Measurements from ENCODE around the gene PTPRG. TPM values are rescaled to one million over a fixed set of nuclear protein-coding genes. Genes with fewer than 3 reads are reported as not detected.

PTPRG gene
- total RNA-seq, 1 experiment from 2014 or later: not detected

DNA sequence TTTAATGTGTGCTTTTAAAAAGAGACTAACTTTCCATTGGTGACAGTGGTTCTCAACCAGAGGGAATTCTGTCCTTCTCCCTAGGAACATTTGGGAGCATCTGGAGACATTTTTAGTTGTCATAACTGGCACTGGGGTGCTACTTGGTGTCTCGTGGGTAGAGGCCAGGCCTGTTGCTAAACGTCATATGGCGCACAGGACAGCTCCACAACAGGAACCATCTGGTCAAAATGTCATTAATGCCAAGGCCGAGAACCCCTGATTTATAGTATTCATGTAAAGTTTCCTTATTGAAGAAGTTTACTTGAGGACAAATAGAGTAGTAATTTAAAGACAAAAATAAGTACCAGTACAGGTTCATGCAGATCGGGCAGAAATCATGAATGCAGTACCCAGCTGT is 647.7 kb downstream of the PTPRG start:
- no peak for DNase-seq (ENCODE audit: low spot score)

DNA sequence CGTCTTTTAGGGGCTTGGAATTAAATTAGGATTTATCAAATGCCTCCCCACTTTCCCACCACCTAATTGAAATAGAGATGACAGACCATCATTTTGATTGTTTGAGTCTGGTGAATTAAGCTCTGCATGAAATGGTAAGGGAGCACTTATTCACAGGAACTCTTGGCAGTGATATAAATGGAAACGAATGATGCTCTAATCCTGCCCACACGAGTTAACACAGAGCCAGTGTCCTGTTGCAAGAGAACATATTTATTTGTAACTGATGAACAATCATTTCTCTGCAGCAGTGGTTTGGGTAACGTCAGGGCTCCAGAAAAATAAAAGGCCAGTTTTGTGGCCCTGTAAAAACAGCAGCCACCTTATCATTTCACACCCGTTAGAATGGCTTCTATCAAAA is 648.6 kb downstream of the PTPRG start:
- no peak for DNase-seq (ENCODE audit: low spot score)

DNA sequence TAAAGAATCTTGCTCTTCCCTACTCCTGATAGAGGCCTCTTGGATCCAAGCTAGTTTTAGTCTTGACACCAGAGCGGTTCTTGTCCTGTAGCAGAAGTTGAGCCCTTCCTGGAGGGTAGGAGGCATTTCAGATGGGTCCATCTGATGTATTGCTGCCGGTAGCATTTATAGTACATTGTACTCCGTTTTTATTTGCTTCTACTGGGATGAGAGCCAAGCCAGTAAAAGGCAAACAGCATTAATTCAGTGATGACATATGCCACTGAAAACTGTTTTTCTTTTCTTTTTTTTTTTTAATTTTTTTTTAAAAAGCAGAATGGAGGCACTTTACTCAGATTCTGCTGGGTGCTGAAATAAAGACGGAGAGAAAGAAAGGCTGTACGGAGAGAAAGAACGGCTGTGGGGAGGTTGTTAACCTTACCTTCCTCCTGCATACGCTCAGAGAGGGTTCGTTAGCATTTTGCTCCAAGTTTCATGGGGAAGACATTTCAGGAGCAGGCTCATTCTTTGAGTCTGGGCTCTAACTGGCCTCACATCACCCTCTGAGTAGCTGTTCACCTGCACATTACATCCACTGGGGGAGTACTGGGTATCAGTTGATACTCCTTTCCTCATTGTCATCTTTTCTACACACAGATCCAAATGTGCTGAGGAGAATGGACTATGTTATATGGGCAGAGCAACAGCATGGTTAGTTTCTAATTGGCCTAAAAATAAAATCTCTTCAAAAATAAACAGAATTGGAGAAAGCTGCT is 650.5 kb downstream of the PTPRG start:
- DNase-seq (ENCODE audit: low spot score): no peak

DNA sequence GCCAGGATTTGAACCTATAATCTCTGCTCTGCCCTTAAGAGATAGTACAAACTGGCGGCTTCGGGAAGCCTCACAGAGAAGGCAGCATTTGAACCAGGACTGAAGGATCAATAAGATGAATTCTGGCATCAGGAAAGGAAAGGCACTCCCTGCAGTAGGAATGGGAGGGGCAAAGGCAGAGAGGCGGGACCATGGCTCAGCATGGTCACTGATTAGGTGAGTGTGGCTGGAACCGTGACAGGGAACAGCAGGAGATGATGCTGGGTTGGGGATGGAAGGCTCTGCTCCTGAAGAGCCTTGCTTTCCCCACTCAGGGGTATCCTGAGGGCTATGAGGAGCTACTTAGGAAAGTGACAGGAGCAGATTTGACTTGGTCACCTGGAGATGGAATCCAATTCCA is 653.5 kb downstream of the PTPRG start:
- DNase-seq (ENCODE audit: low spot score): no peak

DNA sequence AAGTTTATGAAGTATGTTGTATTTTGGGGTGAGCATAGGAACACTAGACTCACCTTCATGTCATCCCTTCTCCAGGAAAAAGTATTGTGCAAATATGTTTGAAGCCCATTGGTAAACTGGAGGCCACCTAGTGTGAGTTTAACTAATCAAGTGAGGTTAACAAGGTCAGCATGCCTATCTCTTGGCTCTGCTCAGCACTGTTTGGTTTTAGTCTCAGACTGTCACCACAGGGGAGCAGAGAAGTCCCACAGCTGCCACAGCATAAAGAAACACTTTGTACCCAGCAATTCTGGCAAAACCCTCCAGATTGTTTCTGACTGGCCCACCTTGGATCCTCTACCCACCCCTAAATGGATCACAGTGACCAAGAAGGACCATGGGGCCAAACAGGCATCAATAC is 659.2 kb downstream of the PTPRG start:
- no peak for DNase-seq (ENCODE audit: low spot score)

DNA sequence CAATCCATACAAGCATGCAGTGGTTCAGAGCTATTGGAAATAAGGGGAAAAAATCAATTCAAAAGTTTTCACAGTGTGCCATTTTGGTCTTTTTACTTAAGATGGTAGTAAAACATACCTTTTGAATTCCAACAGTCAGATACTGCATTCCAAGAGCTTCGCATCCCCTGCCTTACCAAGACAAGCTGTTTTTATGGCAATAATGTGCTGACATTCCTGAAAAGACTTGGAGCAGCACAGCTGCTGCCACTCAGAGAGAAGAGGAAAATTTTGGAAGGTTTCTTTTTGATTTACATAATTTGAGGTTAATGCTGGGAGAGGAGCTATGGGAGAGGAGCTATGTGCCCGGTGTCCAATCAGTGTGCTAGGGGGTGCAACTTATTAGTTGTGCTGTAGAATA is 663.7 kb downstream of the PTPRG start:
- no peak for DNase-seq (ENCODE audit: low spot score)

DNA sequence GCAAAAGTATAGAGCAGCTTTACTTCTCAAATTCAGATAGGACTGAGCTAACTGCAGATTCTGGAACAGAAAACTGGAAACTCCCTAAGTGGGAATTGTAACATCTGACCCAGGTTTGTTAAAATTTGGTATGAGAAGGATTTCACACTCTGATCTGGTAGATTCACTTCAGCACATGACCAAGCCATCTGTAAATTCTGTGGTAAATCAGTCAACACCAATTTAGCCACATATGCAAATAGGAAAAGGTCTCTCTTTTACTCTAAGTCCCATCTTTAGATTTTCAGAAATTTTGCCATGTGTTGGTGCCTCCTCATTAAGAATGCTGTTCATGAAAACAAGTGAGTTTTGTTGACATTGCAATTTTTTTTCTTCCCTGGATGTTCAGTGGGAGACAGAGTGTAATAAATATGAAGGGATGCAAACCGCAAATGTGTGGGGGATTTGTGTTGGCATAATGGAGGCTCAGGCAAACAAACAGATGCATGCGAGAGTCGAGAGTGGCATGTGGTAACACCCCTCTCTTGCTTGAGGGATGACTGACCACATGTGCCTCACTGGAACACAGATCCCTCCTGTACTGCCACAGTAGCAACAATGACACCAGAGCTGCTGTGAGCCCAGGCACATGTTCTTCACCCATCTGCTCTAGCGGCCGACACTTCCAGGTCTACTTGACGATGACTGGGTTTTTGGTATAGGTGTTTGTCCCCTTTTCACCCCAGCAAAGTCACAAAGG is 665.4 kb downstream of the PTPRG start:
- DNase-seq (ENCODE audit: low spot score): no peak

DNA sequence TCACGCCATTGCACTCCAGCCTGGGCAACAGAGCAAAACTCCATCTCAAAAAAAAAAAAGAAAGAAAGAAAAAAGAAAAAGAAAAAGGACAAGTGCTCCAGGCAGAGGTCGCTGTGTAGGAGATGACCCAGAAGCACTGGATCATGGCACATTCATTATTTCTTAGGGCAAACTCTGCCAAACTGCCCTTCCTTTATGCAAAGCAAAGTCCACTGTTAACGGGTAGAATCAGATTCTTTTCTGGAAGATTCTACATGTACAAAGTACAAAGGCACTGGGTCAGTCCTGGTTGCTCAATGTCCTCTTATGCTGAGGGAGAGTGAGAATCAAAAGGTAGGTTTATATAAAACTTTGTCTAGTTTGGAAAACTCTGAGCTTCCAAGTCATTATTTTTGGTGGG is 667.1 kb downstream of the PTPRG start:
- no peak for DNase-seq (ENCODE audit: low spot score)

DNA sequence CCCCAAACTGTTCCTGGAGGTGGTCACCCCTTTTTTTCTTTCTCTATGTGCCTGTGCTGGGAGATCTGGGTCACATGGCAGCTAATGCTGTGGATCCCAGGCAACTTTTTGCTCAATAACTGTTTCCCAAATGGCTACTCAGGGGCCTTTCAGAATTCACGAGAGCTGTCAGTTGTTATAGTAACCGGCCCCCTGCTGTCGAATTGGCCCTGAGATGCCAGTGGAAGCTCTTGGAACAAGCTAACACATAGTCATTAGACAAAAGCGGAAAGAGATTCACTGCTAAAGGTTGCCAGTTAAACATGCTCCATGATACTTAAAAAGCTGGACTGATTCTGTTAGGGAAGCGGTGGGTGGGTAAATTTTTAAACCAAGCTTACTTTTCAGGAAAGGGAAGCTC is 667.8 kb downstream of the PTPRG start:
- no peak for DNase-seq (ENCODE audit: low spot score)

DNA sequence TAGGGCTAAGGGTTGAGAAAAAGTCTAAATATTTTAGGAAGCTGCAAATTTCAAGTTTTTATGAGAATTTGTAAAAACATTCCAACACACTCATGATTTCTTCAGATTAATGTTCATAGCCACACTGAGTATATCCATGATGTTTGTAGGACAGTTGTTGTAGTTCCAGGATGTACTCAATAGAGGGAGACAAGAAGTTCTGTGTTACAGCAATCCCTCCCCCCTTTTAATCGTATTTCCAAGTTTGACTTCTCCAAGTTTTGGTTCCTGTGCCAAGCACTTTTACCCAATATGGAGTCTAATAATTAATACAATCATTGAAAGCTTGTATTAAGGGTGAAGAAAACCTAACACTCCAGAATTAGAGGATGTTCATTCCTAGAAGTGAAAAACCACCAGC is 668.5 kb downstream of the PTPRG start:
- no peak for DNase-seq (ENCODE audit: low spot score)

DNA sequence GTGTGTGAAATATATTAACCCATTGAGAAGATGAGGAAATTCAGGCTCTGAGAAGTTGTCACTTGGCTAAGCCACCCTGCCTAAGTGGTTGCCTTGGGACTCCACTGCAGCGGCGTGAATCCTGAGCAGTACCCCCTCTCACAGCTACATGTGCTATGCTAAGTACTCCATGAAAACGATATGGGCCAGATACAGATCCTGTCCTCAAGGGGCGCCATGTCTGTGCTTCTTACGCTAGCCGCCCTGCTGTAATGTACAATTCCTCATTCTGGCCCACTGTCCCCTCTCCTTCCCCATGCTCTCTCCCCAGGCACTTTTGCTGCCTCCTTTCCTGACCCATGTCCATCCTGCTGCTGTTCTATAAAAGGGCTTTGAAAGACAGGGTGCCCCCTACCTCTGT is 671.7 kb downstream of the PTPRG start:
- DNase-seq (ENCODE audit: low spot score): no peak

DNA sequence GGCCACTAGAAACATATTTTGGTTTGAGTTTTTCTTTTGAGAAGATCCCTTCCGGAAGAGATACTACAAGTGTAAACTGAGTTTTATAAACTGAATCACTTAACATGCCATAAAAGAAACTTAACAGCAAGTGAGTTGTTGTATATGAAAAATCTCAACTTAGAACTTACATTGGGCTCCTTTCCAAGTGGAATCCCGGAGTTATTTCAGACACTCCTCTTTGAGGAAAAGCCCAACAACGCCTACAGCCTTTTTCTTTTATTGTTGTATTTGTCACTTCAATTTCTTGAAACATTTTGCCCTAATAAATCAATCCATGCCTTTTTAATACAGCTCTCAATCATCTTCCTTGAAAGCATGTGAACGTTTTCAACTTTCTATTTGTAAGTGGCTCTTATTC is 674.6 kb downstream of the PTPRG start:
- no peak for DNase-seq (ENCODE audit: low spot score)

DNA sequence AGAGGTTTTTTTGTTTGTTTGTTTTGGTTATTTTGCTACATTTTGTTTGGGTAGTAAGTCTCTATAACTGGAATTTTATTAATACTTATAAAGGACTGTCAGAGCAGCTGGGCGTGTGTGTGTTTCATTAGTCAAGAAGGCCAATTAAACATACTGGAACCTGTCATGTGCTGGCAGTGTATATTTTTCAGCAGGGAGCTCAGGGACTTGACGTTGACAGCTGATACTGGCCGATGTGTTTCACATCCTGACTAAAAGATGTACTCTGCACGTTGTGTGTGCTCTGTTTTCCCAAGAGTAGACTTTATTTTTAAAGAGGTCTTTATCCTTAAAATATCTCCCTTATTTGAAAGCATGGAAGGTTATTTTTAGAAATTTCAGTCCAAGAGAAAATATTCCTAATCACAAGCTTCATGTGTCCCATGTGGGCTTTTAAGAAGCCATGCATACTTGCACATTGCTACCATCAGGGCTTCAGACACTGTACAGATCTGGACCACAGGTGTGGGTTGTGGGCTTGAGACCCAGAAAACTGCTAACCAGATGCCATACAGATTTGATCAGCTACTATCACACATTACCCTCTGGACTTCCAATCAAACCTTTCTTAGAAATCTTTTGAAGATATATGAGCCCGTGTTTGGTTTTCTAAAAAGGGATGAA is 676.0 kb downstream of the PTPRG start:
- no peak for DNase-seq (ENCODE audit: low spot score)

DNA sequence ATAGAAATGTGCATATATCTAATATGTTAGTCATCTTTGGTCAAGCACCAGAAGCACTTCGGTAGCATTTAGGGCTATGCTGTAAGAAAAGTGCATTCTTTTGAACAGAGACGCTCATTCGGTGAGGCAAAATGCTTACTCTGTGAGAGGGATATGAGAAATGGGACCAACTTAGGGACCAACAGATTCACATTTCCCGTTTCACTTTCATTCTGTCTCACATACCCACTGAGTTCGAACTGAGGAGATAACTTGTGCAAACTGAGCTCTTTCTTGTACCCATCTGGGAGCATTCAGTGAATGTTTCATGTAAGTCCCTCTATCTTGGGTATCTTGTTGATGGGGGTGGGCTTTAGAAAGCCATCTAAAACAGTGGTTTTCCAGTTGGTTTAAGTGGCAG is 676.6 kb downstream of the PTPRG start:
- no peak for DNase-seq (ENCODE audit: low spot score)

DNA sequence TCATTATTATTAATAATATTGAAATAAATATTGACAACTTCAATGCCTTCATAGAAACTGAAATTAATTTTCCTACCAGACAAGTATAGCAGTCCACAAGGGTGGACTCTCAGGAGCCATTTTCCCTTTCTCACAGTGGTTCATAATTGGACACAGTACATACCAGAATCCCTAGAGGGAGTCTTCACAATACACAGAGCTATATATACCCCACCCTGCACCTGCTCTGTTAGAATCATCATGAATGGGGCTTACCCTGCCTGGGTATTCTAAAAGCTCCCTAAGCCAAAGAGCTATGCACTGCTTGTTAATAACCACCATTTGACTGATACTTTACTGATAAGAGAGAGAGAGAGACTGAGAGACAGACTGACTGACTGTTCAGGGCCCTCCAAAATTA is 677.1 kb downstream of the PTPRG start:
- no peak for DNase-seq (ENCODE audit: low spot score)

DNA sequence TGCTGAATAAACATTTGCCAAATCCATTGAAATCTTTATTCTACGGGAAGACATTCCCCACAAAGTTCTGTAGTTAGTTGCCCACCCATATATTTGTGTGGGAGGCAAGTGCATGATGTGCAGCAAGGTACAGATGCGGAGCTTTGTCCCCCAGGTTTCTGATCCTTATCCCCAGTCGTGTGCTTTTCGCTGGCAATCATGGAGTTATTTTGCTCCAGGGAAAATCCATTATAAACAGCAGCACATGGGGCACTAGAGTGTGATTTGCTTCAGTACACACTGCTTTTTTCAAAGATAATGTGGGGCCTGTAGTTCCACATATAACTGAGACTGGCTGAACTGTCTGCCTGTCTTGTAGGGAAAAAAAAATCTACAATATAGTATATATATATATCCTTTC is 679.9 kb downstream of the PTPRG start:
- no peak for DNase-seq (ENCODE audit: low spot score)

DNA sequence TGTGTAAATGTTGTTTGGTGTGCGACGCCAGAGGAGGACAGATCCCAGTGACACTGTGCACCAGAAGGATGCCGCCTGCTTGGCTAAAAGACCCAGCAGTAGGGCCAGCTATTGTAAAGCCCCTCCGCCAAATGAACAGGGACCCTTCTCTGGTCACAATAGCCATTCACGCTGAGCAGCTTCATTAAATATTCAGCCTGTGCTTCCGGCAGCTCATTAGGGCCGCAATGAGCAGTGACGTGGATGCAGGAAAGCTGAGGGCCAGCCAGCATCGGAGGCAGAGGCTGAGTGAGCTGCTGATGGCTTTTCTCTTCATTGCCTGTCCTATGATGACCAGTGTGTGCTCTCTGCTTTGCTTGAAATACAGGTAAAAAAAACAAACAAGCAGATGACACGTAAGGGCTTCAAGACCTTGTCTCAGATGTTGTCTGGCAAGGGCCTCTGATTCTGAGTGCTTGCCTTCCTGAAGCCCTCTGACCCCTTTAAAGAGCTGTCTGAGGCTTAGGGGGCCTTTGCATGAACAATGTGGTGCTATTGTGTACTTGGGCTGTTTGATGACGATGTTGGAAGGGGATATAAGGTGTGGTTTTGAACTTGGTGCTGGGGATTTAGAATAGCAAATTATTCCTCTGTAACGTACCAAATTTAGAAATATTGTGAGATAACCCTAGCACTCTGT is 681.6 kb downstream of the PTPRG start:
- DNase-seq (ENCODE audit: low spot score): no peak

DNA sequence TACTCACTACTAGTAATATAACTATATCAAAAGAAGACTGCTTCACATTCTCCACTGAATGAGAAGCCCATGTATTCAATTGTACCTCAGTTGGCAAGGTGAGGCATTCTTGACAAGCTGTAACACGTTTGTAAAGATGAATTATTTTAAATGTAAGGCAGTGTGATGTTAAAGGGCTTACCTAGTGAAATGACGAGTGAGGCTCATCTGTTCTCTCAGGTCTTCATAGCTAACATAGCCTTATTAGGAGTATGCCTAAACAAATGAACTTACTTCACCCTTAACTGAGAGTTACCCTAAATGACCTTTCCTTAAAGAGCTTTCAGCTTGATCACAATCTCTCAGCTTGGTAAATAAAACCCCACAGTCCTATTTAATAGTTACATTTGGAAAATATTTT is 684.7 kb downstream of the PTPRG start:
- DNase-seq (ENCODE audit: low spot score): no peak

DNA sequence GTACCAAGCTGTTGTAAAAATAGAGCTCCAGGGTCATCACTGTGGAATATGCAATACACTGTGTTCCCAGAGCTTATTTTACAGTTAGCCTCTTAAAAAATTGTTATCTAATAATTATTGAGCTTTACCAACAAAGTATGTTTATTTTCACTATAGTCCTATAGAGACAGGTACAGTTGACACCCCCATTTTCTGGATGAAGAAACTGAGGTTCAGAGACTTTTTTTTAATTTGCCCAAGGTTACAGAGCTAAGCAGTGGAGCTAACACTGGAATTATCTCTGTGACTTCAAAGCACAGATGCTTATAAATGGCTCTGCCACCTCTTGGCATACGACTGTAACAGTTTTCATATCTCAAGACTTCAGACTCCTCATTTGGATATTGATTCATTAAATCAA is 685.6 kb downstream of the PTPRG start:
- no peak for DNase-seq (ENCODE audit: low spot score)

DNA sequence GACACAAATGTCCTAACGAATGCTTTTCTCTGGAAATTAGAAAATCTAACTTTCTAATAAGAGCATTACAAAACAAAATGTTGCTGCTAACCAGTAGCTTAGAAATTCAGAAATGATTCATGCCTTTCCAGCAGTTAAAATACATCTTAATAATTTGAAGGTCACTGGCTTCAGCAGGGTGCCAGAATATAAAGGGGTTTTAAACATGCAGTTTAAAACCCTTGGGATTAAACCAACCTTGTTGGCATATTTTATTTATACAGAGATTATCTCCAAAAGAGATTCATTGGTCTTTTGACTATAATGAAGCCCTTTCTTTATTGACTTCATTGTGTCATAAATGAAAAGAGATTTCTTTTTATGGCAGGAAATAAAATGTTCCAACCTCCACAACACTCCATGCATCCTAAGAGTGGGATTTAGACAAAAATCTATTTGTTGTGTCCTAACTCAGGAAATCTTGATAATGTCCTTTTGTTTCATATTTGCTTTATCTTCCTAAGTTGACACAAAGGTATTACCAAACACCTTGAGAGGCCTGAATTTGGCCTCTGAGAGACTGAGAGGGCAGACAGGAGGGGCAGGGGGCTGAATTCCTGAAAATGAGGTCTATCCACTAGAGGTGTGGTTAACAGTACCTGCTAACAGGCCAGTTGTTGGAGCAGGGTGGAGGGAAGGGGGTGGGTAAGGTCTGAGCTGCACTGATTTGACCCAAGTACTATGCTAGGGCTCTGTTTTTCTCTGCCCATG is 687.5 kb downstream of the PTPRG start:
- DNase-seq (ENCODE audit: low spot score): no peak

DNA sequence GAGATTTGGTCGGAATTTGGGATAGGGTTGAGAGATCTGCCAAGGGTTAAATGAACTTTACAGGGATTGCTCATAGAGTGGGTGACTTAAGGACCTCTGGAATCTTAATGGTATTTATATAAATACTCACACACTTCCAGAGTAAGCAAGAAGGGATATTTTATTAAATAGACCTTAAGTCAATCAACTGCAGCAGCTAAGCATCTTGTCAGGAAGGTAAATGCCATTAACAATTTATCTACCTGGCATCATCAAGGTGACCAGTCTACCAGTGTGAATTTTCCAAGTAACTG is 688.1 kb downstream of the PTPRG start:
- no peak for DNase-seq (ENCODE audit: low spot score)

Measured in HT-29 (cell line).